Erythroblast (primary cell): ENCODE results near the gene ATP6V1G1.

Source experiments
- GATA1 ChIP-seq: IDR thresholded peaks from 2 replicates; pipeline ENCODE4 v1.6.1; 2011; ENCODE audit warnings: low read depth, mild to moderate bottlenecking, control low read depth, low read length, moderate library complexity
- POLR2A ChIP-seq: IDR thresholded peaks from 2 replicates; pipeline ENCODE4 v1.6.1; 2011; ENCODE audit warnings: mild to moderate bottlenecking, low read length

GRCh38 chr9:114608525-114608796 is 20.9 kb downstream of the ATP6V1G1 start:
- no peak for TF ChIP-seq POLR2A
- no peak for TF ChIP-seq GATA1
